ENCODE measurements around the gene MCM3AP.
A peak's percentile ranks its signal among the peaks of the same experiment; 100 is the strongest.
"Not testable (repeated sequence)": the region's sequence is repeated elsewhere in the genome, so short reads cannot be mapped to it uniquely, and the experiment has no call there.

MCM3AP gene

DNA sequence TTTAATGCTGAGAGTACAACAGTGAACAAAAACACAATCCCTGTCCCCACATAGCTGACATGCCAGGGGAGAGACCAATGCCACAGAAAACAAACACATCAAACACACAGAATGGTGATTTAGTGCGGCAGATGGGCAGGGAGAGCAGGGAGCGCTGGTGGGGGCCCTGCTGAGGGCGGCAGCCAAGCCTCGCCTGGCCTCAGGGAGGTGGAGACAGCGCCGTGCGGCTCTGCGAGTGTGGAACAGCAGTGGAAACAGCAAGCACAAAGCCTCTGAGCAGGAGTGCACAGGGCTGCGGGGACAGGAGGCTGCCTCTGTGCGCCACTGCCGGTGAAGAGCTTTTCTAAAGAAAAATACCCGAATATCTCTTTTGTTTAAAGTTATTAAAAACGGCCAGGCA is 17.0 kb downstream of the MCM3AP start:
- no peak for DNase-seq

DNA sequence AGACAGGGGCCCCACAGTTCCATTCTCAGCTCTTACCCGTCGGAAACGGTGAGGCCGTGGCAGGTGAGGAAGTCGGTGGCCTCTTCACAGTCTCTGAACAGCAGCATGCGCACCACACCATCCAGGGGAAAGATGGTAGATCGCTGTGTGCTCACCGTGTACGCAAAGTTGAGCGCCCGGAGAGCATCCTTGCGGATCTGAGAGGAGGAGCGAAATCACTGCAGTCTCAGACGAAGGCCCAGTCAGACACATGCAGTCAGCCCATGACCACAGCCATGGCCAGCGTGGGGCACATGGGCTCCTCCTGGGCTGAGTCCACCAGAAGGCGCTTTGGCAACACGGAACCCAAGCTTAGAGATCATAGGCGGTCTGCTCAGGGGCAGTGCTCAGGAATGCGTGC is 18.5 kb downstream of the MCM3AP start:
- DNase-seq, result no peak

DNA sequence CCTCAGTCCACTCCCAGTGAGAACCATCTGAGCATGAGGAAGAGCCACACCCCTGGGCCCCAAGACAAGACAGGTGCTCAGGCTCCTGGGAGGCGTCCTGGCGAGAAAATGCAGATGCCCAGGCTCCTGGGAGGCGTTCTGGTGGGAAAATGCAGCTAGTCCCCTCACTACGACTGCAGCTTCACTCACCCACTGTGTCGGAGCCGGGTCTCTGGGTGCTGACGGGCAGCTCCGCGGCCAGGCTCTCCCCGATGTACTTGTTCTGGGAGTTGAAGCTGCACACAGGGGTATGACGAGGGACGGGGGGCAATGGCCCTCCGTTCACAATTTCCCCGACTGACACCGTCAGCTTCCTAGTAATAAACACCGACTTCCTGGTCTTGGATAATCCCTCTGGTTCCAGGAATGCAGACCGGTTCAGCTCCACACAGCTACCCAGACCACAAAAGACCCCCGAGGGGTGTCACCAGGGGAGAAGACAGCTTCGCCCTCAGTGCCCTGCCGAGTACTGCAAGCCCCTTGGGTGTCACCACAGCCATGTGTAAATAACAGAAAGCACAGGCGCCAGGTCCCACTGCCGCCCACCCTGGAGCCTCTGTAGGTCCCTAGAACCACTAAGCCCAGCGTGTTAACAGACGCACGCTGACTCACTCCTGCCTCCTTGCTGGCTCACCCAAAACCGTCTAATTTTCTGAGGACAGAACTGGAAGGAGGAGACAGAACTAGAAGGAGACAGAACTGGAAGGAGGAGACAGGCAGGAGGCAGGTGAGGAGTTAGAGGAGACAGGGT is 19.5 kb downstream of the MCM3AP start:
- no peak for DNase-seq

DNA sequence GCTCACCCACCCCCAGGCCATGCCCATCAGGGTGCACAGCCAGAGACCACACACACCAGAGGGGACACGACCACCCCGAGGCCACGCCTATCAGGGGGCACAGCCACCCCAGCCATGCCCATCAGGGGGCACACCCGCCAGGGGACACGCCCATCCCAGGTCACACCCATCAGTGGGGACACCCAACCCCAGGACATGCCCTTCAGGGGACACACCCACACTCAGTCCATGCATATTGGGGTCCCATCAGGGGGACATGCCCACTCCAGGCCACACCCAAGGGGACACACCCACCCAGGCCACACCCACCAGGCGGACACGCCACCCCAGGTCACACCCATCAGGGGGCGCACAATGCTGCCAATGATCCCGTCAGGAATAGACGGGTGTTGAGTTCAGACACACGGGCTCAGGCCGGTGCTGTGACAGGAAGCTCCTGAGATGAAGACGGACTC is 20.7 kb downstream of the MCM3AP start:
- no peak for DNase-seq

DNA sequence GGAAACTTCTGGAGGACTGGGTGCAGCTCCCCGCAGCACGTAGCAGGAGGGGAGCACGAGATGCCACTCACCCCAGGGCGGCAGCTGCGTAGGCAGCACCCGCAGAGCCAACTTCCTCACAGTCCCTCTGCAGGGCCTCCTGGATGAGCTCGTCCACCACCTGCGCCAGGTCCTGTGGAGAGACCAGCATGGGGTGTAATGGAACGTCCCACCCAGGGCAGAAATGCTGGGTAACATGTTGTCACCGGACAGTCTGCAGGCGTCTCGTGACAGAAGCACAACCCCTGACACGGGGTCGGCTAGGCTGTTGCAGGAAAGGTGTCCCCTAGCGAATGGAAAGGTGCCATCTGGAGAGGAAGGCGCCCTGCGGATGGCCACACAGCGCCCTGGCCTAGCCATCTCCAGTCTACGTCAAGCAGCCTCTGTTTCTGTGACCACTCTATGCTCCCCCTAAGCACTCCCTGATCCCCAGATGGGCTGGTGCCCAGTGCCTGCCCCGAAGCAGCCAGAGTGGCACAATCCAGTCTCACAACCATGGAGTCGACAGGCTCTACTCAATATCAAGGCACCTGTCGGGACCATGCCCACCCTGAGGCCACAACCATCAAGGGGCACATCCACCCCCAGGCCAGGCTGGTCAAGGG is 21.2 kb downstream of the MCM3AP start:
- DNase-seq, result no peak

DNA sequence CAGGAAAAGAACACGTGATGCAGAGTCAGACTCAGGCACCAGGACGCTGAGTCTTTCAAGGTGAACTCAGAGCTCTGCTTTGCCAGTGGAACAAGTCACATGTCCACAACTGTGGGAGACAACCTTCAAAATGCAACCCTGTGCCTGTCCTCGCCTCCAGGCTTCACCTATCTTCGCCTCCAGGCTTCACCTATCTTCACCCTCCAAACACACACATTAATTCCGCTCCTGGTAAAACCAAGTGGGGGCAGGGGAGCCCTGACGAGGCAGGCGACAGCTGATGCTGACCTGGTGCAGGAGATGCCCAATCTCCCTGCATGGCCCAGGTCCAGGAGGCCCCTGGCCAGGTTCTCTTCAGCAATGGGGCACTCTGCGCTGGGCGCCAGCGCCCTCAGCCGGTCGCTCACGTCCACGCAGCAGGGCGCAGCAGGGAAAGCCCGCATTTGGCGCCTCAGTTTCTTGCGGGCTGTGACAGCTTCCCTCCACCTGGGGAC is 28.9 kb downstream of the MCM3AP start:
- DNase-seq, result no peak

DNA sequence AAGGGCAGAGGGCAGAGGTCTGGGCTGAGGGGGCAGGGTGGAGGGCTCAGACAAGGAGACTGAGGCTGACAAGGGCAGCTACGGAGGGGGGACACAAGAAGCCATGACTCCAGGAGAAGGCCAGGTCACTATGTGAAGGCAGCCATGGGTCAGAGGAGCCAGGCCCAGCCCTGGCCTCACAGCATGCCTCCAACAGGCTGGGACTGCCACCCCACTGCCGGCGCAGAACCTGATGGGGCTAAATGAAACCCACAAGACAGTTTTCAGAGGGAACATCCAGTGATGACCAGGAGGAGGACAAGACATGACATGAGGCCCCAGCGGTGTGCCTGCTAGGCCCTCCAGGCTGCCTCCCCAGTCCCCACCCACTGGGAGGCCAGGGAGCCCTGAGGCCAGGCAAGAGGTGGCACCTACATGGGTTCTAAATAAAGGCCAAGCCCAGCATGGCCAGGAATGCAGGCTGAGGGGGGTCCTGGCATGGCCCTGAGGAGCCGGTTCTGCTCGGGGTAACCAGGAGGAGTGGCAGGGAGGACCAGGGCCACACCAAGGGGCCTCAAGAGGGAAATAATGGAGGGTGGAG is 29.6 kb downstream of the MCM3AP start:
- DNase-seq, result no peak

DNA sequence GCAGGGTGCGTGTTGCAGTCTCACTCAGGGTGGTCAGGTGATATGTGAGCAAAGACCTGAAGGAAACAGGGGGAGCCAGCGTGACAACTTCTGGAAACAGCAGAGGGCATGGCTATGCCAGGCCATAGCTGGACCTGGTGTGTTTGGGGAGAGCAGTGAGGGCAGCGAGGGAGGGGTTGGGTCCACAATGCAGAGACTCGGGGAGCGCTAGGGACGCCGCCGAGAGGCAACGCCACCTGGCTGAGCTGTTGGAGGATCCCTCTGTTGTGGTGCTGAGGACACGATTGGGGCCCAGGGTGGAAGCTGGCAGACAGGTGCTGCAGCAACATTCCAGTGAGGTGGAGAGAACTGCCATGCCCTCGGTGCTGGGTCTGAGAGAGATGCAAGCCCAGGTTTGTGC is 30.2 kb downstream of the MCM3AP start:
- DNase-seq, result no peak

DNA sequence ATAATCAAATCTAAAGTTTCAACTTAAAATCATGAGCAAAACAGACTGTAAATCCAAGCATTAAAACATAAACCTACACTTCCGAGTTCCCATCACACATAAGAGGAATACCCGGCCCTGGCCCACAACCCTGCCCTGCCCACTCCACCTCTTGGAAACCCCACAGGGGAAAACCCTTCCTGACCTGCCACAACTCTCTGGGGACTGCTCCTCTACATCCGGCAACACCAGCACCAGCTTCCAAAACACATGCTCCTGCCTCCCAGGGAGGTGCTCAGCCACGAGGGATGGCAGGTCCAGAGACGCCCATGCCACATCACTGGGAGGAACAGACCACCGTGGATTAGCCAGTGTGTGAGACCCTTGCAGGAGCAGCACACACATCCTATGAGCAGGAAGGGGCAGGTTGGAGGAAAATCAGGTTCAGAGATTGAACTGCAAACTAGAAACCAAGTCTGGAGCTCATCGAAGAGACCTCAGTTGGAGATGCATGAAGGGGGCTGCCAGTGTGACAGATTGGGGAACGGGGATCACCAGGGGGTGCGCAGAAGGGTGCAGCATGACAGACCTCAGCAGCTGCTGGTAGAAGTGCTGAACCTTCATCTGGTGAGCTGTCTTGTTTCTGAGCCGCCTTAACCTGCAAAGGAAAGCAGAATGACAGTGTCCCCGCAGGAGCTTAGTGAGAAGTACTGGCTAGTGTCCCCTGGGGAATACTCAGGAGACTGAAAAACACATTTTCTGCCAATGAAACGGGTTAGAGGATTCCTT is 31.0 kb downstream of the MCM3AP start:
- no peak for DNase-seq

DNA sequence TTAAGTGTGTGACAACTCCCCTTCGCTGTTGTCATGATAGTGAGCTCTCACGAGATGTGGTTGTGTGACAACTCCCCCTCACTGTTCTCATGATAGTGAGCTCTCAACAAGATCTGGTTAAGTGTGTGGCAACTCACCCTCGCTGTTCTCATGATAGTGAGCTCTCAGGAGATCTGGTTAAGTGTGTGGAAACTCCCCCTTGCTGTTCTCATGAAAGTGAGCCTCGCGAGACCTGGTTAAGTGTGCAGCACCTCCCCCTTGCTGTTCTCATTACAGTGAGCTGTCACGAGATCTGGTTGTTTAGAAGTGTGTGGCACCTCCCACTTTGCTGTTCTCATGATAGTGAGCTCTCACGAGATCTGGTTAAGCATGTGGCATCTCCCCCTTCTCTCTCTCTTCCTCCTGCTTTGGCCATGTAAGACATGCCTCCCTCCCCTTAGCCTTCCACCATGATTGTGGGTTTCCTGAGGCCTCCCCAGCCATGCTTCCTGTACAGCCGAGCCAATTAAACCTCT is 31.7 kb downstream of the MCM3AP start:
- peak; percentile 16 for DNase-seq

DNA sequence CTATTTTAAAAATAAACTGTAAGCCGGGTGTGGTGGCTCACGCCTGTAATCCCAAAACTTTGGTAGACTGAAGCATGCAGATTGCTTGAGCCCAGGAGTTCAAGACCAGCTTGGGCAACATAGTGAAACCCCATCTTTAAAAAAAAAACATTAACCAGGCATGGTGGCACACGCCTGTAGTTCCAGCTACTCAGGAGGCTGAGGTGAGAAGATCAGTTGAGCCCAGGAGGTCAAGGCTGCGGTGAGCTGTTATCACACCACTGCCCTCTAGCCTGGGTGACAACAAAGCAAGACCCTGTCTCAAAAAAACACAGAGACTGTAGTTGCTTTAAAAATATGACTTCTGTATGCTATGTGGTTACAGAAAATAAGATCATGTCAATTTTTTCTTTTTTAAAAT is 32.6 kb downstream of the MCM3AP start:
- no peak for DNase-seq

DNA sequence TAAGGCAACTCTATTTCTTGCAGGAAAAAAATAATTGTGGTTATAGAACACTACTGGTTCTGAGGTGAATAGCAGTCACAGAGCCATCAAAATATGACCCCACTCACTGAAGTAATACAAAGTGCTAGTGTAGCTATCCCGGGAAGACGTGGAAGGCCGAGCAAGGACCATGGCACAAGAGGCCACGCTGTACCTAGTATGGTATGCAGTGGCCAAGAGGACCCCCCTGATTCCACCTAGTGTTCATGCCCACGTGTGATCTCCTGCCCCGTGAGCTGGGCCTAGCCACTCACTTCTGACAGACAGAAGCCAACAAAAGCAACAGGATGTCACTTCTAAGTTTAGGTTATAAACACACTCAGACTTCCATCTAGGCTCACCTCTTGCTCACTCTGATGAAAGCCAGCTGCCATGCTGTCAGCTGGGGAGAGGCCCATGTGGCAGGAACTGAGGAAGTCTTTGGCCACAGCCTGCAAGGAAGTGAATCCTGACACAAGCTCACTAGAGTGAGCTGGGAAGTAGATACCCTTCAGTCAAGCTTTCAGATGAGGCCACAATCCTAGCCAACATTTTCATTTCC is 35.2 kb downstream of the MCM3AP start:
- no peak for DNase-seq

DNA sequence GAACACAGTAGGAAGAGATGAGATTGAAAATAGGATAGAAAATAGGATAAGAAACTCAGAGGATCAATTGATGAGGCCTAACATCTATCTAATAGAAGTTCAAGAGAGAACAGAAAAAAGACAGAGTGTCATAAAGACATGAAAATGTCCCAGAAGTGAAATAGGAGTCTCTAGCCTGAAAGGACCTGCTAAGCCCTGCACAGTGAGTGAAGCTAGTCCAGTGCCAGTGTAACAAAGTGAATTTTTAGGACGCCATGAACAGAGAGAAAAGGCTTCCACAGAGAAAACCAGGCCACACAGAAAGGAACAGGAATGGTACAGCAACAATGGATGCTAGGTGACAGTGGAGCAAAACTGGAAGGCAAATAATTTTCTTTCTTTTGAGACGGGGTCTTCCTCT is 36.6 kb downstream of the MCM3AP start:
- DNase-seq, result no peak

DNA sequence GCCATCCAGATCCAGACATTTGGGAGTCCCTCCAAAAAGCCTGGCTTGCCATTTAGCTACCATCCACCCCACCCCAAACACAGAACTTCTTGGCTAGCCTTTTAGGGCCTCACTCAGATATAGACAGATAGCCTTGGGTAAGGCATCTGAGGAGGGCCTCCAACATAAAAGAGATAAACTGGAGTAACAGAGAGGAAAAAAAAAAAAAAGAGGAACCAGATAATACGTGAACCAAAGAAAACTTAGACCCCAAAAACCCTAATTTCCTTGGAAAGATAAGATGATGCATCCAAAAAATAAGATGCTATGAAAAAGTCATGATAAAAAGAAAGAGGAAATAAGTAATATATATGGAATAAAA is 37.0 kb downstream of the MCM3AP start:
- DNase-seq, result no peak

DNA sequence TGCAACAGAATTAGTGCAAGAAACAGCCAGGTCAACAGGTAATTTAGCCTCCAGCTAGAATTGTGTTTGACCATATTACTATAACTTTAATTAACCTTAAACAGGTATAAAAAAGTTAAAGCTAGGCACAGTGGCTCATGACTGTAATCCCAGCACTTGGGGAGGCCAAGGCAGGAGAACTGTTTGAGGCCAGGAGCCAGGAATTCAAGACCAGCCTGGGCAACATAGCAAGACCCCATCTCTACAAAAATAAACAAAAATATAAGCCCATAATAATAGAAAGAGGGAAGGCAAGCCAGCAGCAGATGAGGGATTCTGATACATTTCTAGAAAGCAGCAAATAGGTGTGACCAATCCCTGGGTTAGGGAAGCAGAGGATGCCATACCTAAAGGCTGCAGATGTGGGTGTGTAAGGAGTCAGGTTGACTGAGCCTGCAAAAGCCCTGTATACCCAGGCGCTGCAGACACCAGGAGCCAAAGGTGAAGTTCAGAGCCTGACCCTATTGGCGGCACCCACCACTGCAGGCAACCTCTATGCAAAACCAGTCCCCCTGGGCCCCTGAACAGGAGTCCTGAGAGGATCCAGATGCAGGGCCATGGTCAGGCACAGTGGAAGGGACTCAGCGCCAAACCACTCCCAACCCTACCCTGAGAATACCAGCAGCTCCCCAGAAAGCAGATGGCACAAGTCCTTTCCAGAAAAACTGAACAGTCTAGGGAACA is 37.6 kb downstream of the MCM3AP start:
- DNase-seq, result no peak

DNA sequence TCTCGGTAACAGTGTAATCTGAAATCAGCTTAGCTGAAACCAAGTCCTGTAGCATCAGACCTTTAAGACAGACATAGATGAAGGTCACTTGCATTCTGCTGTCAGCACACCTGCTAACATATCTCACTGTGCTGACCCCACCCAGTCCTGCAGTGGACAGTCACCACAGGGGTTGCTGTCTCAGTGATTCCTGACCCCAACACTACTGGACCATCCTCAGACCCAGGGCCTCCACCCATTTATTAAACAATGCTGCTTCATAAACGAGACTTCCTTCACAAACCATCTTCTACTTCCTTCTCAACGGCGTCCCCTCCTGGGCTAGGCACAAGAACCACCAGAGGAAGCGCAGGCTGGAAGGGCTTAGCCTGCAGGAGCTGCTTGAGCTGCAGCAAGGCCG is 39.1 kb downstream of the MCM3AP start:
- no peak for DNase-seq

DNA sequence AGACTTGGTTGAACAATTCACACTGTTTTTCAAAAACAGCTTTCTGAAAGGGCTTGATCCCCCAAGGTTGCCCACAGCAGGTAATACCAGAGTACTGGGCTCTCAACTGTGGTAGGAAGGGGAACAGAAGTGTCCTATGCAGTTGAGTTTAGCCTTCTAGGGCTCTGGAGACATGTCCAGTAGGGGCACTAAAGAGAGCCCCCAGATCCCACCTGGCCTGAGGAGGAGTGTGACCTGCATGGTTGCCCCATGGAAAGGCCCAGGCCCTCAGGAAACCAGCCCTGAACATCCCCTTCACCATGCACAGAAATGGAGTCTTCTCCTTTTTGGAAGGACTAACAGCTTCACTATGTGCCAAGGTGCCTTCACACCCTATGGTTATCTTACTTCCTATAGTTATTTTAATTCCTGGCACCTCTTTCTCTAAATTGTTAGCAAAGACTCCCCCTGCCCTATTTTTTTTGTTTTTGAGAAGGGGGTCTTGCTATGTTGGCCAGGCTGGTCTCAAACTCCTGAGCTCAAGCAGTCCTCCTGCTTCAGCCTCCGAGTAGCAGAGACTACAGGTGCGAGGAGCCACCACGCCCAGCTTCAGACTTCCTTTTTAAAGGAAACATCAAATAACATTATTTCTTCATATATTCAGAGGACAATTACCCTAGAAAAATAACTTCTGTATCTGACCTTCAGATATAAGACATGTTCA is 40.0 kb downstream of the MCM3AP start:
- DNase-seq, result no peak

DNA sequence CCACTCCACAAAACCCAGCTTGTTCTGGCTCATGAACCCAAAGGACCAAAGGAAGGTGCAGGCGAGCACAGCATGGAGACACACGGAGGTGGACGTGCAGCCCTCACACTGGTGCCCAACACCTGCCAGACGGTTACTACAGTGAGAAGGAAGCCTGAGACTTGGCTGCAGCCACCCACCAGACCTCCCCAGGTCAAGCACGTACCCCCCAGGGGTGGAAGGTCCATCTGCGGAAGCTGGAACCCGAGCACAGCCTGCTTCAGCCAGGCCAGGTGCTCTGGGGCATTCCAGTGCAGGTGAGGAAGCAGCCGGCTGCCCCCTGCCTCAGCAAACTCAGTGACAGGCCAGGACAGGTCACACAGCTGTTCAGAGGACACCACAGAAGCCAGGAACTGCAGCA is 40.8 kb downstream of the MCM3AP start:
- no peak for DNase-seq

DNA sequence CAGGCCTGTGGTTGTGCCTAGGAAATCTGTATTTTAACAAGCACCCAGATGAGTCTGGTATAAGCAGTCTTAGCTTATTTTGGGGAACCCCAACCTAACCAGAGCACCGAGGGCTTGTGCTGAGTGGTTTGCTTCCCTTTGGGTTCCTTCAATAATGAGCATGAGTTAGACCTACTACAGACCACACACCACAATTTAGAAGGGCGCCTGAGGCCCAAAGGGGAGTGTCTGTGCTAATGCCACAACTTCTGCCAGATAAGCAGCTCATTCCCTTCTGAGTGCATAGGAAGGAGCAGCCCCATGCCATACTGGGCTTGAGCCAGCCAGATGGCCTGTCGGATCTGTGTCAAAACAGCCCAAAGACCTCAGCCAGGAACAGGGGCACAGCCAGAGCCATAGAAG is 41.5 kb downstream of the MCM3AP start:
- DNase-seq, result no peak

DNA sequence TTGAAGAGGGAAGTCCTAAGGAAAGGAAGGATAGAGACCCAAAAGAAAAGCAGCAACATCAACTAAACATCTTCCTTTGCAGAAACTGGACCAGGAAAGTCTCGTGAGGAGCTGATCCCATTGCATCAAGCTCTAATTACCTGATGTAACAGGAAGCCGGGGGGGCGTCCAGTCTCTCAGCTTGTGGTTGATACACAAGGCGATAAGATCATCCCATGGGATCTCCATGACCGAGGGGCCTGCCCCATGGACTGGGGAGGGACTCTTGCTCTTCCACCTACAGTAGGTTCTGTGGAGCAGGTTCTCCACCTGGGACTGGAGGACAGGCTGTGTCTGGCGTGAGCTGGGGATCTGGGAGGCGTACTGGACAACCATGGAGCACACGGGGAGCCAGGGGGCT is 42.1 kb downstream of the MCM3AP start:
- DNase-seq, result no peak

DNA sequence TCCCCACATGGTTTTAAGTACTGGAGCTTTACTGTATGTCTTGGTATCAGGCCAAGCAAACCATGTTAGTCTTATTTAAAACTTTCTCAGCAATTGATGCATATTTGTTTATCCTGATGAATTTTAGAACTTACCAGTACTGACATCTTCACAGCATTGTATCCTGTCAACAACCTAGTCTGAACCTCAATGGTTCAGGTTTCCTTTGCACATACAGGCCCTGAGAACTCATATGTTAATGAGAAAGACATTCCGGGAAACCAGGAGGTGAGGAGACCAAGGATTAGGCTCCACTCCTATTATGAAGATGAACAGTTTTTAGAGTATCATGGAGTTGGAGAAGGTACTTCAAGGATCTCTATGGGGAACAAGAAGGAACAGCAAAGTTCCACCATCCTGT is 43.8 kb downstream of the MCM3AP start:
- DNase-seq, result not testable (repeated sequence)
